D341Med (cell line): ENCODE results near the gene HNRNPC.
A peak's percentile ranks its signal among the peaks of the same experiment; 100 is the strongest.
"Not testable (repeated sequence)": the region's sequence is repeated elsewhere in the genome, so short reads cannot be mapped to it uniquely, and the experiment has no call there.

Experiments used
- DNase-seq: peaks from one replicate; pipeline ENCODE4 v3.0.0; 2012; ENCODE audit warnings: low spot score

The HNRNPC gene

DNA sequence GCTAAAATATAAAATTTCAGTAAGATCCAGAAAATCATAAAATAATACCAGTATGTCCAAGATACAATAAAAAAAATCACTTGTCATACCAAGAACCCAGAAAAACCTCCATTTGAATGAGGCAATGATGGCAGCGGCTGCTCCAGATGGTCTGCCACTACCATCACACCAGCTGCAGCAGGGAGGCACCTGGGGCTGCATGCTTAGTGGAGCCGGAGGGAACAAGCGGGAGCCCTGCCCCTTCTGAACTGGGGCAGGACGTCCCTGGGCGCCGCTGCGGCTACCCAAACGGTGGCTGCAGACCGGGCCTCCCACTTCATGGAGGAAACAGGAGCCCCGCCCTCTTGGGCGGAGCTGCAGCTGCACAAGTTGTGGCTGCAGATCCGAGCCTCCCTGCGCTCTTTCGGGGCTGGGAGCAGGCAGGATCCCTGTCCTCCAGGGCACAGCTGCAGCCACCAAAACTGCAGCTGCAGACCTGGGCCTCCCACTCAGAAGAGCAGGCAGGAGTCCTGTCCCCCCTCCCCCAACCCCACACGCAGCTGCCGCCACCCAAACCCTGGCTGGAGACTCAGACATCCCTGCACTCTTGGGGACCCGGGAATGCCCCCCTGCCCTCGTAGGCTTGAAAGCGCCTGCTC, 77.3 kb downstream of the HNRNPC start:
- peak; percentile 42 for DNase-seq

DNA sequence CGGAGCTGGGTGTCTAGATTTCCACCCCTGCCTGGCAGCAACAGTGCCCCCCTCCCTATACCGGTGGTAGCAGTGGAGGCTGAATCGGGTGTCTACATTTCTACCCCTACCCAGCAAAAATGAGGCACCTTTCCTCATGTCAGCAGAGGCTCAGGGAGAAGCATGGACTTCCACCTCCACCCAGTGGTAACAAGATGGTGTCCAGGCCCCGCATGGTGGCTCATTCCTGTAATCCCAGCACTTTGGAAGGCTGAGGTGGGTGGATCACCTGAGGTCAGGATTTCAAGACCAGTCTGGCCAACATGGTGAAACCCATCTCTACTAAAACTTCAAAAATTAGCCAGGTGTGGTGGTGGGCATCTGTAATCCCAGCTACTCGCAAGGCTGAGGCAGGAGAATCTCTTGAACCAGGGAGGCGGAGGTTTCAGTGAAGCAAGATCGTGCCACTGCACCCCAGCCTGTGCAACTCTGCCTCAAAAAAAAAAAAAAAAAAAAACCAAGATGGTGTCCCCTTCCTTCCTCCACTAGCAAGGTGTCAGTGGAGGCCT, 77.9 kb downstream of the HNRNPC start:
- no peak for DNase-seq

DNA sequence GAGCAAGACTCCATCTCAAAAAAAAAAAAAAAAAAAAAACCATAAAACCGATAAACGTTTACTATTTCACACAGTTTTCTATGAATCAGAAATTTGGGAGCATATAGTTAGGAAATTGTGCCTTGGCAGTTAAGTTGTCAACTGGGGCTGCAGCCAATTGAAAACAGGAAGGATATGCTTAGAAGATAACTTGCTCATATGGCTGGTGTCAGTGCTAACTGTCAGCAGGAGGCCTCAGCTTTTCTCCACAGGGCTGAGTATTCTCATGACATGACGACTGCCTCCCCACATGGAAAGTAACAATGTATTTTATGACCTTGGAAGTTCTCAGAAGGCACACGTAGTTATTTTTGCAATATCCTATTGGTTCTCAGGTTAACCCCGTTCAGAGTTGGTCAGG, 83.8 kb downstream of the HNRNPC start:
- DNase-seq: no peak

- DNase-seq: no peak
Measured at GRCh38 chr14:21184254-21184653, 85.0 kb downstream of the HNRNPC start.

- no peak for DNase-seq
Measured at GRCh38 chr14:21182166-21182565, 87.1 kb downstream of the HNRNPC start.

DNA sequence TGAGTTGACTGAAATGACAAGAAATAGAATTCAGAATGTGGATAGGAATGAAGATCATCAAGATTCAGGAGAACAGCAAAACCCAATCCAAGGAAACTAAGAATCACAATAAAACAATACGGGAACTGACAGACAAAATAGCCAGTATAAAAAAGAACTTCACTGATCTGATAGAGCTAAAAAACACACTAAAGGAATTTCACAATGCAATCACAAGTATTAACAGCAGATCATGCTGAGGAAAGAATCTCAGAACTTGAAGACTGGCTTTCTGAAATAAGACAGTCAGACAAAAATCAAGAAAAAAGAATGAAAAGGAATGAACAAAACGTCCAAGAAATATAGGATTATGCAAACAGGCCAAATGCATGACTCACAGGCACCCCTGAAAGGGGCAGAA, 98.1 kb downstream of the HNRNPC start:
- no peak for DNase-seq

GRCh38 chr14:21169573-21169972, 99.7 kb downstream of the HNRNPC start:
- DNase-seq: no peak

- DNase-seq: no peak
Measured at GRCh38 chr14:21168055-21168454, 101.2 kb downstream of the HNRNPC start.

DNA sequence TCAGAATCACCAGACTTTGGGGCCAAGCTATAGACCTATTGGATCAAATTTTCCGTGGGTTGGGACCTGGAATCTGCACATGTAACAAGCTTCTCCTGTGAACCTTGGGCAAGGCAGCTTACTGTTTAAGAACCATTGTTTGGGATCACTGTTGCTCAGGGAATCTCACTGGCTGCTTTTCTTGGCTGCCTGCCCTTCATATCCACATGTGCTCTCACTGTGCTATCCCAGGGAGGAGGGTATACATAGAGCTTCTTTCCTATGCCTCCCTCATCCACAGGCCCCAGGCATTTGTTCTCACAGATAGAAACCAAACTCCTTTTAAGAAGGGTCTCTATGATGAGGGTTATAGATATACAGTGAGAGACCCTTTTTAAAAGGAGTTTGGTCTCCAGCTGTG, 103.6 kb downstream of the HNRNPC start:
- not testable (repeated sequence) for DNase-seq

- DNase-seq: not testable (repeated sequence)
Measured at GRCh38 chr14:21165002-21165605, 104.1 kb downstream of the HNRNPC start.

- DNase-seq: no peak
Measured at GRCh38 chr14:21163871-21164291, 105.4 kb downstream of the HNRNPC start.

GRCh38 chr14:21162081-21162480, 107.2 kb downstream of the HNRNPC start:
- no peak for DNase-seq

- DNase-seq: no peak
Measured at GRCh38 chr14:21160061-21160610, 109.1 kb downstream of the HNRNPC start.
